Right kidney (tissue), 1 donor: Measurements from ENCODE around the gene MYO16.

Experiments used
- DNase-seq: peaks from one replicate; pipeline ENCODE4 v3.0.0-alpha.2; 2016

MYO16 gene

DNA sequence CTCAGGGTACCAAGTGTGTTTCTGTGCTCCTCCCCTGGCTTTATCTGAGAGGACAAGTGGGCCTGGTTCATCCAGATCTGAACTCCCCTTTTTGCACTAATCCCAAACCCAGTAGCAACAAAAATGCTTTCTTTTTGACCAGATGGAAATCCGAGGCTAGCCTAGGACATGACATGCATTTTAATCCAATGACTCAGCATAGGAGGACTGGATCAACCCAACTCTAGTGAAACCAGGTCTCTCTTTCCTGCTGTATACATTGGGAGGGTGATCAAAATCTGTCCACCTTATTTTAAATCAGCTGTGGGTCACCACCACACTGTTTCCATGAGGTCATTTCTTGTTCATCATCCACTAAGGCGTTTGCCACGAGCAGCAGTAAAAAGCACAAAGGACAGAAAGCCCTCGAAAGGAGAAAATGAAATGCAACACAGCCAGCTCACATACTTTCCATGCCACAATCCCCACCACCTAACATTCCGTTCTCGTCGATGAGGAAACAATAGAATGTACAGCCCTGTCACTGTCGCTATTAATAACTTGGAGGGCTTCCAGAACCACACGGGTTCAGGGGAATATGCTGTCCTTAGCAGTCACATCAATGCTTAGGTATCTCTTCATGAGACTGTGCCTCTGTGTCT, 614.0 kb downstream of the MYO16 start:
- no peak for DNase-seq

DNA sequence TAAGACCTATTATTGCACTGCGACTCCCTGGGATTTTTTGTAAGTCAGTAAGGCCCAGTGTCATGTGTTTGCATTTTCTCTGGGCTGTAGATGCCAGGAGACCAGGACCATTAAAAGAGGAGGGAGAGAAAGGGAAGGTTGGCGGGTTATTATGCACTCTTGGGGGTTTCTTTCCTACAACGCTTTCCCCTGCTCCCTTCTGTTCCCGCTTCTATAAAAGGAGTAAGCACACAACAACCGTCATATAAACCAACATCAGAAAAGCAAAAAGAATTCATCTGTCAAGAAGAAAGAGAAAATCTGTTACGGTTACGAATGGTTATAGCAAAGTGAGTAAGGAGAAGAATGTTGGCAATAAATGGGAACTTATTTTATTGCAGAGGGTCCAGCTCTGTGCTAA, 615.2 kb downstream of the MYO16 start:
- no peak for DNase-seq

DNA sequence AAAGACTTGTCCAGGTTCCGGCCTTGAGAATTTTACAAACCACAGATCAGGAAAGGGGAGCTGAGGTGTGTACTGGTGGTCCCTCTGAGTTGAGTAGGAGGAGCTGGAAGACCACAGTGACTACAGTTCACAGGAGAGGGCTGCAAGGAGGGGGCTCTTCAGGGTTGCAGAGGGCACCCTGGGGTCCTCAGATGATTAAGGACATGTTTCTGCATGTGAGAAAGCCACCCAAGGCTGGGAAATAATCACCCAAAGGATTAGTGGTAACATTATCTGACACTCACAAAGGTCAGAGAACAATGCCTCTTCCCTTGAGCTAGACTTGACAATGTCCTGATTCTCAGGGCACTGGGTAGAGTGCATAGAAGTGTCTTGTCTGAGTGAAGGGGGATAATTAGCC, 616.6 kb downstream of the MYO16 start:
- no peak for DNase-seq

DNA sequence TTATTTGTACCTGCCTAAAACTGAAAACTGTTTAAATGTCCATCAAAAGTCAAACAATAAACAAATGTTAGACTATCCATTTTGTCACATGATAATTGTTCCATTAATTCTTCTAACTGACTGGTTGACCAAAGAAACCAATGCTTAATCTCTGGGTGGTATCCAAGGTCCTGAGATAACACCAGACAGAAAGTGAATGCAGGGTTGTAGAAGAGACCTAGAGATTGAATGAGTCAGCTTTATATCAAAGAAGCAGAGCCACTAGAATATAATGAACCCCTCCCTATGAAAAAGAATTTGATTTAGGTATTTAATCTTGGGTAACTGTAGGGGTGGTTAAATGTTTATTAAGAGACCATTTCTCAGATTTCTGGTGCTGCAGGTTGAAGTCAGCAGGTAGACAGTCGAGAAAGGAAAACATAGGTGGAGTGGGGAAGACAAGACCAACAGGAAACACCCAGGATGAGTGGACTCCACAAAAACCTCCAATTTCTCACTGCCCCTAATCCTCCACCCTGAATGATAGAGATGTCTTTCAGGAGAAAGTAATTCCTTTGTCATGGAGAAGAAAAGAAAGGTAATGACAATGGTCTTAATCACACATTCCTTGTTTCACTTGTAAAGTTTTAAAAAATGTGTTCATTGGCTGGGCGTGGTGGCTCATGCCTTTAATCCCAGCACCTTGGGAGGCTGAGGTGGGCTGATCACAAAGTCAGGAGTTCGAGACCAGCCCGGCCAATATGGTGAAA, 620.5 kb downstream of the MYO16 start:
- no peak for DNase-seq

DNA sequence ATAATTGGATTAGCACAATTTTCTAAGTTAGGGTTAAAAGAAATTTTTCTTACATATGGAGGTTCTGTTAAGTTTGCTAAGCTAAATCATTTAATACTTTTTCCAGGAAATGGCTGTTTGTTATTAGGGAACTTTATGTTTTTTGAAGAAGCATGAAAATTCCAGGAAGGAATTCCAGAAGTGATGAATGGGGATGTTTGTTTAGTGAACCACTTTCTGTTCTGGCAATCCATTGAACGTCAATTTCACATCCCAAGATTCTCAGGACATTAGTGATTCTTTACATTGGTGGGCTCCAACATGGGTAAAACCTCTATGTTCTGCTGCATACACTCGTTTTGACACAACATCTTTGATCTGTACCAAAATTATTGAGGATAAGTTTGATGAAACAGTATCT, 622.5 kb downstream of the MYO16 start:
- no peak for DNase-seq

GRCh38 chr13:109253316-109253715, 623.9 kb downstream of the MYO16 start:
- DNase-seq, result no peak

- DNase-seq, result no peak
Observed at GRCh38 chr13:109254274-109254673, 624.9 kb downstream of the MYO16 start.

GRCh38 chr13:109255141-109255856, 625.9 kb downstream of the MYO16 start:
- DNase-seq, result no peak

DNA sequence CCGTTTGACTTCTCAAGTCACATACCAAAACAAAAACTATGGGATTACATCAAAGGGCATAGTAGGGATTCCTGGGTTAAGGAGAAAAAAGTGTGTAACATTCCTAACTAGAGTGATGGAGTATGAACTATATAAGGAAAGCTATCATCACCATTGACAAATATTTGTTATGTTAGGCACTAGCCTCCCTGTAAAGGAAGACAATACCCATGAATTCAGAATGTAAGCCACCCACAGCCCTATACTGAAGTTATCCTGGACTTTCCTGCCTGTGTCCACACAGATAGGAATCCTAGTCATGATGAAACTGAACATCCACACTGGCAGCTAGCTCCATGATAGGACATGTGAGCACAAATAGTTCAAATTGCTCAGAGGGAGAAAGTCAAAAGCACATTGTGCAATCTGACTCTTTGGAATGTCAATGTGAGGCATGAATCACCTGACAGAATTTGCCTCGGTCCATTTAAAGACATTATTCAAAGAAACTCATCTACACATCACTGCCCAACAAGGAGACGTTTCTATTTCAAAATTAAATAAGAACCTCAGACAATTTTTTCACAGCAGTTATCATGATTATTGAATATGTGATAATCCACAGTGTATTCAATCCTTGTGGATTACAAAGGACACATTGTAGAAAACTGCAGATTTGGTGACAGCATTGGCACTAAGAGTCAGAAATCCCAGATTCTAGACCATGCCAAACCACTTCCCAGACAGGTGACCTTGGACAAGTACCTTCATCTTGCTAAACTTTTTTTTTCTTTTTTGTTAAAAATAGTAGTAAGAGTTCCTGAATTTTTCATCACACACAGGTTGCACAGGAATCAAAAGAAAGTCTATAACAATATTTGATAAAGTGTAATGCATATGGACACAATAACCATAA, 627.7 kb downstream of the MYO16 start:
- no peak for DNase-seq
